ENCODE data around the gene ASB1.
"Not testable (repeated sequence)": the region's sequence is repeated elsewhere in the genome, so short reads cannot be mapped to it uniquely, and the experiment has no call there.

ASB1 gene

GRCh38 chr2:238404406-238405216 is 22.1 kb upstream of the ASB1 start:
- DNase-seq = no peak

- not testable (repeated sequence) for DNase-seq
These were observed 21.5 kb upstream of the ASB1 start for GRCh38 chr2:238405217-238405555.

GRCh38 chr2:238406221-238406997 is 20.3 kb upstream of the ASB1 start:
- no peak for DNase-seq

- no peak for DNase-seq
These were observed 19.8 kb upstream of the ASB1 start for GRCh38 chr2:238406998-238407285.

- no peak for DNase-seq
These were observed 19.2 kb upstream of the ASB1 start for GRCh38 chr2:238407566-238407965.

- DNase-seq = no peak
These were observed 17.9 kb upstream of the ASB1 start for GRCh38 chr2:238408615-238409340.

- DNase-seq = no peak
These were observed 17.2 kb upstream of the ASB1 start for GRCh38 chr2:238409341-238410199.

- no peak for DNase-seq
These were observed 14.5 kb upstream of the ASB1 start for GRCh38 chr2:238412067-238412767.

- DNase-seq = no peak
These were observed 13.4 kb upstream of the ASB1 start for GRCh38 chr2:238413368-238413767.

- DNase-seq = no peak
These were observed 11.5 kb upstream of the ASB1 start for GRCh38 chr2:238415036-238415764.

- DNase-seq = no peak
These were observed 10.8 kb upstream of the ASB1 start for GRCh38 chr2:238415893-238416292.

GRCh38 chr2:238418196-238418998 is 8.3 kb upstream of the ASB1 start:
- no peak for DNase-seq

- DNase-seq = no peak
These were observed 7.7 kb upstream of the ASB1 start for GRCh38 chr2:238418999-238419546.

- no peak for DNase-seq
These were observed 6.3 kb upstream of the ASB1 start for GRCh38 chr2:238420442-238420841.

- DNase-seq = no peak
These were observed 5.6 kb upstream of the ASB1 start for GRCh38 chr2:238420878-238421694.

GRCh38 chr2:238421695-238422035 is 5.1 kb upstream of the ASB1 start:
- no peak for DNase-seq

GRCh38 chr2:238422285-238422684 is 4.4 kb upstream of the ASB1 start:
- no peak for DNase-seq

- no peak for DNase-seq
These were observed 3.8 kb upstream of the ASB1 start for GRCh38 chr2:238422940-238423339.

GRCh38 chr2:238423561-238424312 is 3.0 kb upstream of the ASB1 start:
- DNase-seq = no peak
